Measurements from ENCODE around the gene HSPE1.
"Not testable (repeated sequence)": the region's sequence is repeated elsewhere in the genome, so short reads cannot be mapped to it uniquely, and the experiment has no call there.

The HSPE1 gene

DNA sequence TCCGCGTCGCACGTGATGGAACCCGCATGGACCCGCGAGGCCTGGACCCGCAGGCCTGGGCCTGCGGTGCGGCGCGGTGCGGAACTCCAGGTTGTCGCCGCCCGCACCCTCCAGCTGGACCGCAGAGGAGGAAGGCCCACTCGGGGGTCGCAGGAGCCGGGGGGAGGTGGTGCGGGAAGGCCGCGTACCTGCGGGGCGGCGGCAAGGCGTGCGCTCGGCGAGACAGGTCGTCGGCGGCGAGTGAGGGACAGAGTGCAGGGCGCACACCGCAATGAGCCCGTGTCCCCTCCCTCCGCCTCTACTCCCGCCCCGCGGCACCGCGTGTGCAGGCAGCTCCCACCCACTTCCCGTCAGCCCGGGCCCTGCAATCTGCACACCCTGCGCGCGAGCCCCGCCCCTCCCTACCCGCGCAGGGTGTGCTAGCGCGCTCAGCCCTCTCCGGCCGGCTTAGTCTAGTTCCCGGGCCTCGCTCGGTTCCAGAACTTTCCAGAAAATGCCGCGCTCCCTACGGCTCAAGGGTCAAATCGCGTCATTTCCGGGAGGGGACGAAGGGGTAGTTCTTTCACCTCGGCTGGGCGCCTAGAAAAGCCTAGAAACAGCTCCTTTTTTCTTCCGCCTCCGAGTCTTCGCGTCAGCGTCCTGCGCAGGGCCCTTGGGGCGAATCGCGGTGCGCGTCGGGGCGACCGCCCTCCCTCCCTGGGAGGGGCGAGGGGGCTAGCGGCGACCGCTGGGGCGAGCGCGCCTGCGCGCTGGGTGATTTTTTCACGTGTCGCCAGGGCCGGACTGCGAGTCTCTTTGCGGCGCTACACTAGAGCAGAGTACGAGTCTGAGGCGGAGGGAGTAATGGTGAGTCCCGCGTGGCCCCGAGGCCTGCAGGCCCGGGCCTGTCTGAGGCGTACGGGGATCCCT, at the start of gene HSPE1, which contains the start of gene HSPD1:
TSS of gene HSPE1 (plus strand) at position 786 of the 909 bp plus-strand sequence. CDS start at position 844, 58 bp downstream.
TSS of gene HSPD1 (minus strand) at position 247 of the 909 bp plus-strand sequence. CDS start 992 bp downstream, outside the sequence.
- DNase-seq: peak; percentile 98

DNA sequence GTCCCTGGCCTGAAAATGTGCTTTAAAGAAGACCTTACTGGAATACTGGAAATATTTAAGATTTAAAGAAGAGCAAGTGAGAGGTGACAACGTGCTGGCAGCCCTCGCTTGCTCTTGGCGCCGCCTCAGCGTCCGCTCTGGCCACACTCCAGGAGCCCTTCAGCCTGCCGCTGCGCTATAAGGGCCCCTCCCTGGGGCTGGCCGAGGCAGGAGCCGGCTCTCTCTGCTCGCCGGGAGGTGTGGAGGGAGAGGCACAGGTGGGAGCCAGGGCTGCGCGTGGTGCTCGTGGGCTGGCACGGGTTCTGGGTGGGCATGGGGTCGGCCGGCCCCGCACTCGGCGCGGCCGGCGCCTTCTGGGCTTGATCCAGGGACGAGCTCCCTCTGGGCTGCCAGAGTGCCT, 49.7 kb upstream of the HSPE1 start:
- DNase-seq: no peak

DNA sequence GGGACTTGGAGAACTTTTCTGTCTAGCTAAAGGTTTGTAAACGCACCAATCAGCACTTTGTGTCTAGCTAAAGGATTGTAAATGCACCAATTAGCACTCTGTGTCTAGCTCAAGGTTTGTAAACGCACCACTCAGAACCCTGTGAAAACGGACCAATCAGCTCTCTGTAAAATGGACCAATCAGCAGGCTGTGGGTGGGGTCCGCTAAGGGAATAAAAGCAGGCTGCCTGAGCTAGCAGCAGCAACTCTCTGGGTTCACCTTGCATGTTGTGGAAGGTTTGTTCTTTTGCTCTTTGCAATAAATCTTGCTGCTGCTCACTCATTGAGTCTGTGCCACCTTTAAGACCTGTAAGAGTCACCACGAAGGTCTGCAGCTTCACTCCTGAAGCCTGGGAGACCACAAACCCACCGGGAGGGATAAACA, 49.2 kb upstream of the HSPE1 start:
- DNase-seq: not testable (repeated sequence)

DNA sequence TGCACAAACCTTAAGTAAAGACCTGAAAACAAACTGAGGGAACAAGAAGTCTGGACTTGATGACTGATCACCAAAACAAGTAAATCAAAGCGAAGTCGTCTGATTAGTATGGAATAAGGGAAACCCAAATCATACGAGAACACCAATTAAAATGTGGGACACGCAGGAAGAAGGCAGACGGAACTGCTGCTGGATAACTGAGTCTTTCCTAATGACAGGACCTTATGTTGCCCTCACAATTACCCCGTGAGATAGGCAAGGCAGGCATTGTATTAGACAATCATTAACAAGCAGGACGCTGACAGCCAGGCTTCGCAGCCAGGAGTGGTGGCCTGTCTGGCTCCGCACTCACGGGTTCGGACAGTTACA, 47.4 kb upstream of the HSPE1 start:
- no peak for DNase-seq

DNA sequence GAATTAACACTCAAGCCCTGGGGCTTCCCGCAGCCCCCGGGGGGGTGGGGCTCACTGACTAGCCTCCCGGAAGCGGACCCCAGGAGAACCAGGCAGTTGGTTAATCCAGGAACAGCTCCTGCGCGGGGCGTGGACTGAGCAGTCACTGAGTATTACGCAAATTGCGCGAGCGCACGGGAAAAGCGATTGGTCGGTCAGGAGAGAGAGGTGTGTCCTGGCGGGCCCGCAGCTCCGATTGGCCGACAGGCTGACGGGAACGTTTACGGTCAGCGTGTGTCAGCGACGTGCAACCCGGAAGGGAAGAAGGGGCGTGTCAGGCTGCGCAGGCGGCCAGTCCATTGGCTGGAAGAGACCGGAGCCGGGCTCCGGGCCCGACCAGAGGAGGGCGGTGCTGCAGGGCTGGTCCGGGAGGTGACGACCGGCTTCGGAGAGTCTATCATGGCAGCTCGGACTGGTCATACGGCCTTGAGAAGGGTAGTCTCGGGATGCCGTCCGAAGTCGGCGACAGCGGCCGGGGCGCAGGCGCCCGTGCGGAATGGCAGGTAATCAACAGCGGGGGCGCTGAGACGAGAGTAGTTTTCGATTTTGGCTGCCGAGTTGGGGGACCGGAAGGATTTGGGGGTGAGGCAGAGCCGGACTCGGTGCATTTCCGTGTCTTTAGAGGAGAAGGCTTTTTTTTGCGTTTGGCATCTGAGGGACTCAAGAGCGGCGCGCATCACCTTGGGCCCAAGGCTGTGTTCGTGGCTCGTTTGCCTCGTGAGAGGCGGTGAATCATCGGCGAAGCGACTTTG, 46.9 kb upstream of the HSPE1 start, which contains the start of gene COQ10B:
TSS of gene COQ10B (plus strand) at position 430 of the 791 bp plus-strand sequence. CDS start at position 439, 9 bp downstream.
- DNase-seq: peak; percentile 97

DNA sequence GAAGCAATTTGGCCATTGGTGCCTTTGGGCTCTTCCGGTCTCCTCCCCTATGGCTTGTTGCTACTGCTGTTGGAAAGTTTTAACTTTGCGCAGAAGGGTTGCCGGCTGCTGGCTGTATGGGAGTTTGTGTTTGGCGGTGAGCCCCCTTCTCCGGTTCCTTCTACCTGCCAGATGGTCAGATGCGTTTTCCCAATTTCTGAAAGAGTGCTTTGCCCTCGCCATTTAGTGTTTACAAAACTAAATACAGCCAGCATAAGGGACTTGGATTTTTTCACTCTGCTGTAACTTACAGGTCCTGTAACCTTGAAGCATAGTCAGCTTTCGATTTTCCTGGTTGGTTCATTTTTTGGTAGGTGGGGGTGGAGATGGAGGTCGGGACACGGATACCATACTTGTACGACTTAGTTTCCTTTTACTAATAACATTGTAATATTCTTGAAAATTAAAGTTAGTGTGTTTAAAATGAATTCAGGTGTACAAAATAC, 46.2 kb upstream of the HSPE1 start:
- no peak for DNase-seq

DNA sequence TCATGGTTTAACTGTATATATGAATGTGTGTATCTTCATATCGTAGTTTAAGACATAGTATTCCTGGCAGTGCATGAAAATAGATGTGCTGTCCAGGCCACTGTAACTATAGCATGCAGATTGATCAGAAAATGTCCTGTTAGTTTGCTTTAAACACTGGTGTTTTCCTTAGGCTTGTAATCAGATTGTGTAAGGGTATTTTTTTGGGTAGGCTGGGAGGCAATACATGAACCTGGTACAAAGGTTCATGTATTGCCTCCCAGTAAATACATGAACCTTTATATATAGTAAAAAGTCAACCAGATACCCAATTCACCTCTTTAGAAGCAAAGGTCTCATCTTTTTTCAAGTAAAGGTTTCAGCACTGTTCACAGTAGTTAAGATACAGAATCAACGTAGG, 45.3 kb upstream of the HSPE1 start:
- DNase-seq: no peak

DNA sequence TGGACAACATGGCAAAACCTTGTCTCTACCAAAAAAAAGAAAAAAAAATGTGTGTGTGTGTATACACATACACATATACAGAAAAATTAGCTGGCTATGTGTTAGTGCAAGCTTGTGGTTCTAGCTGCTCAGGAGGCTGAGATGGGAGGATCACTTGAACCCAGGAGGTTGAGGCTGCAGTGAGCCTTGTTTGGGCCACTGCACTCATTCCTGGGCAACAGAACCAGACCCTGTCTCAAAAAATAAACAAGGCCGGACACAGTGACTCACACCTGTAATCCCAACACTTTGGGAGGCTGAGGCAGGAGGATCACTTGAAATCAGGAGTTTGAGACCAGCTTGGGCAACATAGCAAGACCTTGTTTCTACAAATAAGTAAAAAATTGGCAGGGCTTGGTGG, 44.8 kb upstream of the HSPE1 start:
- DNase-seq: no peak

DNA sequence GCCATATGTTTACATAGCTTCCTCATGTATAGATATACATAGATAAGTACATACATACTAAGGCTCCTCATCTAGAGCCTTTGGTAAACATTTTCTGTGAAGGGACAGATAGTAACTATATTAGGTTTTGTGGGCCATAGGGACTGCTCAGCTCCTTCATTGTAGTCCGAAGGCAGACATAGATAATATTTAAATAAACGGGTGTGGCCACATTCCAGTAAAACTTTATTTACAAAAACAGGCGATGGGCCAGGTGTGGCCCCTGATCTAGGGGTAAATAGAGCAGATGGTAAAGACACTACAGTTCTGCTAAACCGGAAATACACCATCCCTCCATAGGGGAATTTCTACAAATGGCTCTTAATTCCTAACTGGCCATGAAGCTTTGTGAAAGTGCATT, 39.5 kb upstream of the HSPE1 start:
- DNase-seq: no peak

DNA sequence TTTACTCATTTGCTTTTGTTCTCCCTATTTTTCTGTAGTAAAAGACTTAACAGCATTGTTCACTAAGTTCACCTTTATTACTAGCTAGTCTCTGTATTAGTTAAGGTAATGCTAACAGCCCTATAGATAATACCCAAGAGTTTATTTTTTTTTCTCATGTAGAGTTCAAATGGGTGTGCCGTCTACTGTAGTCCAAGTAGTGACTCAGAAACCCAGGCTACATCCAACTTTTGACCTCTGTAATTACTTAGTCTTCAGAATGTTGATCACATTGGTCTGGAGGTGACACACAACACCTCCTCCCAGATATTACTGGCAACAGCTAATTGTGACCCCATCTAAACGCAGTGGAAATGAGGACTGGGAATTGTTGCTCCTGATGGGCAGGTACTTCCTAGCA, 39.1 kb upstream of the HSPE1 start:
- DNase-seq: no peak

DNA sequence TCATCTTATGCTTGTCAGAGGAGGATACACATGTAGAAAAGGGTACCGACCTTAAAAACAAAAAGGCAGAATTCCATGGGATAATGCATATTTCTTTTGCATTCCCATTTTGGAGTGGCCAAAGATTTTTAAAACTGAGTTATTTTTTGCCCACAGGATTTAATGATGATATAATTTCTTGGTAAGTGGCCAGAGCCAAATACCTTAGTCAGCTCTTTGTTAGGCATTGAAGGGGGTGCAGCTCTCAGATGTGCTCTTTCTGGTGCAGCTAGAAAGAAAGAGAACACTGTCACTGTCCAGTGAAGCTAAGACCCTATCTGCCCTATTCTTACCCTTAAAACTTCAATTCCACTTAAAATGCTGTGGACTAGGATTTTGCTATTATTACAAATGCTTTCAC, 36.0 kb upstream of the HSPE1 start:
- DNase-seq: no peak

DNA sequence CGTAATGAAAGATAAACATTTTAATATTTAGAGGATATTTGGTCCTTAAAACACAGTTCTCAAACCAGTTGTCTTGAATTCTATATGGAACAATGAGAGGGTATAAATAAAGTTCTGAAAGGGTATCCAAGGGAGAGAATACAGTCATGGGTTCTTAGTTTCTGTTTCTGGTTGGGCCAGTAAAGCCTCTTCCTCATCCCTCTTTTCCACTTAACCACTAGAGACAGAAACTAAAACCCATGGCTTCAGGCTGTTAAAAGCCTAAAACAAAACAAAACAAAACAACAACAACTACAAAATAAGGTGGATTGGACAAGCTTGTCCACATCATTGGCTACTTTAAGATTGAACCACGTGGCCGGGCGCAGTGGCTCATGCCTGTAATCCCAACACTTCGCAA, 28.0 kb upstream of the HSPE1 start:
- DNase-seq: no peak

DNA sequence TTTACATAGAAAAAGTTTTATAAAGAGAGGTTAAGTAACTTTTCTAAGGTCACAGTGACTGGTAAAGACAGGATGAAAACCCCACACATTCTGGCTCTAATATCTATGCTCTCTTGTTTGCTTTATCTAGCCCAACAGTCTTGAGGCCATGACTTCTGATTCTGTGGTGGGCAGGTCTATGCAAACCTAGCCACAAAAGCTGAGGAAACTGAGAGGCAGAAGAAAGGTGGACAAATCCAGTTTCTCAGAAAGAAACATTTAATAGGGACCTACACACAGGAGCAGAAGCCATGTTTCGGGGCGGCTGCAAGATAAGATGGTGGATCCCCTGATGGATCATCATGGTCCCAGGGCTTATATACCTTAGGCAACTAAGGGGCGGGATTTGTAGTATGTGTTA, 22.4 kb upstream of the HSPE1 start:
- no peak for DNase-seq

DNA sequence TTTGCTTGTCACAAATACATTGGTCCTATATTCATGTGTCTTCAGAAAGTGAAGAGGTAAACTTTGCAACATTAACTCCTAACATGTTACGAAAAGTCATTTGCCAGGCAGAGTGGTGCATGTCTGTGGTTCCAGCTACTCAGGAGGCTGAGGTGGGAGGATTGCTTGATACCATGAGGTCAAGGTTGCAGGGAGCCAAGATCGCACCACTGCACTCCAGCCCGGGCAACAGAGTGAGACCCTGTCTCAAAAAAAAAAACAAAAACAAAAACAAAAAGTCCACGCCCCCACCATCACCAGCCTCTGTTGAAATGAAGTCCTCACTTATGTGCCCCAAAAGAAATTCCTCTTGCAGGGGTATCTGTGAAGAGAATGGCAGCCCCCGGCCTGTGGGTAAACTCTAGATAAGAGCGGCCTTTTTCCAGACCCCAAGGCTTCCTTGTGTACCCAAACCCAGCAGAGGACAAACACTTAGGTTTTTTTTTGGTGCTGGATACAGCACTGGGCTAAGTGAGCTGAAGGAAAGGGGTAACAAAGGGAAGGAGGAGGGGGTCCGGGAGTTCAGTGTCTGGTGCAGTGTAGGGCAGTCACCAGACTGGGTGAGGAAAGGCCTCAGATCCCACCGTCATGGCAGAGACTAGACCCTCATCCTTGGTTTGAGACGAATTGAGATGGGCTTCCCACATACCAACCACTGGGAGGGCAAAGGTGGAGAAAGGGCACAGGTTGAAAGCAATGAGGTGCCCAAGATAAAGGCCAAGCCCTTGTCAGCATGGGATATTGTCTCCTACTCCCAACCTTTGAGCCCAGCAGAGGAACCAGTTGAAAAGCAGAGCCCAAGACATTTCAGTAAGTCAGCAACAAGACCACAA, 19.8 kb upstream of the HSPE1 start:
- DNase-seq: no peak

DNA sequence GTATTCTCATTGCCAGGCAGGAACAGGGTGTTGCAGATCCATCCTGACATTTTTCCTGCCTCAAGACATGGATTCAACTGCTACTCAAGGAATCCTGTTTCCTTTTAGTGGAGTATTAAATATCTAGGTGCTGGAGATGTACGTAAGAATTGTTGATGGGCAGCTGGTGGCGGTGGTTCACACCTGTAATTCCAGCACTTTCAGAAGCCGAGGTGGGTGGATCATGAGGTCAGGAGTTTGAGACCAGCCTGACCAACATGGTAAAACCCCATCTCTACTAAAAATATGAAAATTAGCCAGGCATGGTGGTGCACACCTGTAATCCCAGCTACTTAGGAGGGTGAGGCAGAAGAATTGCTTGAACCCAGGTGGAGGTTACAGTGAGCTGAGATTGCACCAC, 15.9 kb upstream of the HSPE1 start:
- DNase-seq: not testable (repeated sequence)

DNA sequence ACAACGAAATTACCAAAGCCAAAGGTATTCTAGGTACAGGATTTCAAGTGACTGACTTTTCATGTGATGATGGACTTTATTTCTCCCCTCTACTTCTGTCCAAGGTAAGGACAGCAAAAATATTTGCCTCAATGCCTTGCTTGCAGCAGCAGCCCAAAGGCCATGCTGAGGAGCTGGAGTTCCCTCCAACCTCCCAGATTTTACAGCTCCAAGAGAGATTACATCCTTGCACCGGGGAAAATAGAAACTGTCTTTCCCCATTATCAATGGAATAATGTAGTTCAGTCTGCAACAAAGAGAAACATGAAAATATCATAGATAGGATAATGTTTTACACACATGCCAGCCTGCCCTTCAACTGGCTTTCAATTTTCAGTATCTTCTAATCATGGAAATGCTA, 14.0 kb upstream of the HSPE1 start:
- DNase-seq: no peak

DNA sequence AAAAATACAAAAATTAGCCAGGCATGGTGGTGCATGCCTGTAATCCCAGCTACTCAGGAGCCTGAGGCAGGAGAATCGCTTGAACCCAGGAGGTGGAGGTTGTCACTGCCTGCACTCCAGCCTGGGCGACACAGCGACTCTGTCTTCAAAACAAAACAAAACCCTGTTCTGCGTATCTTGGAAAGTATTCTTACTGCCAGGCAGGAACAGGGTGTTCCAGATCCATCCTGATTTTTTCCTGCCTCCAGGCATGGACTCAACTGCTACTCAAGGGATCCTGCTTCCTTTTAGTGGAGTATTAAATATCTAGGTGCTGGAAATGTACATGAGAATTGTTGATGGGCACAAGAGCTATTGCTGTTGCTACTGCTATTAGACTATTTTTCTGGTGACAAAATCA, 12.8 kb upstream of the HSPE1 start:
- DNase-seq: no peak

DNA sequence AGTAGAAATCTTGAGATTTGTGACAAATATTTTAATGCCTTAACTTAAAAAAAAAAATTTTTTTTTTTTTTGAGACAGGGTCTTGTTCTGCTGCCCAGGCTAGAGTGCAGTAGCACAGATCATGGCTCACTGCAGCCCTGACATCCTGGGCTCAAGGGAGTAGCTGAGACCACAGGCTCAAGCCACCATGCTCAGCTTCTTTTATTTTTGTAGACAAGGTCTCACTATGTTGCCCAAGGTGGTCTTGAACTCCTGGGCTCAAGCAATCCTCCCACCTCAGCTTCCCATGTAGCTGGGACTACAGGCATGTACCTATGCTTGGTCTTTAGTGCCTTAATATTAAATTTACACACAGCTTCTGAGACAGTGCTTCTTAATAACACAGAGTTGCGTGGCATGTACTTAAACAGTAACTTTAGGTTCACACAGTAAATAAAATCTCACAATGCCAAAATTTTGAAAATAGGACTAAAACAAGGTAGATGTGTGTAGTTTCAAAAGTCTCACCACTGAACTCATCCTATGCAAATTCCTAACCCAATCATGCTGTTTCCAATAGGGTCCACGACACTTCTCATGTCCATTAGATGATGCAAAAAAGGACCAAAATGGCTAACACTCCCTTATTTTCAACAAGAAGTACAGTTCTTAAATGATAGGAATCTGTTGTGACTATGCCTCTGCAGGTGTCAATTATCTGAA, 4.6 kb upstream of the HSPE1 start:
- DNase-seq: no peak

DNA sequence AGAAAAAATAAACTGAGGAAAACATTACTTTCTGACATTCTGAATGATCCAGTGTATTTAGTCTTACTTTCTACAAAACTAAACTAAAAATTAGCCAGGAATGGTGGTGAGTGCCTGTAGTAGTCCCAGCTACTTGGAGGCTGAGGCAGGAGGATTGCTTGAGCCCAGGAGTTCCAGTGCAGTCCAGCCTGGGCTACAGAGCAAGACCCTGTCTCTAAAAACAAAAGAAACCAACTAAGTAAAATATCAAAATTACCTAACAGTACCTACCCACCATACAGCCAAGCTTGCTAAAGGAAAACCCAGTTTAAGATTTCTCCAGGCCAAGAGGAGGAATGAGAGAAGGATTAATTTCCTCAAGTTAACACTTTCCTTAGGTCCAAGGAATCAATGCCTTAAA, 3.5 kb upstream of the HSPE1 start:
- DNase-seq: no peak

DNA sequence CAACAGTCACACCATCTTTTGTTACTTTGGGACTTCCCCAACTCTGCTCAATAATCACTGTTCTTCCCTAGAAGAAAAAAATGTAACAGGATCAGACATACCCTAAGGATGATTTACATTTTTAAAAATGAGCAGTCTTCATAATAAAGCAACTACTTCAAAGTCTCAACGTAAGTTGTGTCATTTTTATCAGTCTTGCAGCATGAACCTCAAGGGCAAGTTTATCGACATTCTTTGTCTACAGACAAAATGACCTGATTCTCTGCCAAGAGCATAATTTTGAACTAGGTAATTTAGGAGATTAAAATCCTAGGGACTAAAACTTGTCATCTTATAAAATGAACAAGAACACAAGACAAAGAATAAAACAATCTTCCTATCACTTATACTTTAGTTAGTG, 2.9 kb upstream of the HSPE1 start:
- DNase-seq: no peak

DNA sequence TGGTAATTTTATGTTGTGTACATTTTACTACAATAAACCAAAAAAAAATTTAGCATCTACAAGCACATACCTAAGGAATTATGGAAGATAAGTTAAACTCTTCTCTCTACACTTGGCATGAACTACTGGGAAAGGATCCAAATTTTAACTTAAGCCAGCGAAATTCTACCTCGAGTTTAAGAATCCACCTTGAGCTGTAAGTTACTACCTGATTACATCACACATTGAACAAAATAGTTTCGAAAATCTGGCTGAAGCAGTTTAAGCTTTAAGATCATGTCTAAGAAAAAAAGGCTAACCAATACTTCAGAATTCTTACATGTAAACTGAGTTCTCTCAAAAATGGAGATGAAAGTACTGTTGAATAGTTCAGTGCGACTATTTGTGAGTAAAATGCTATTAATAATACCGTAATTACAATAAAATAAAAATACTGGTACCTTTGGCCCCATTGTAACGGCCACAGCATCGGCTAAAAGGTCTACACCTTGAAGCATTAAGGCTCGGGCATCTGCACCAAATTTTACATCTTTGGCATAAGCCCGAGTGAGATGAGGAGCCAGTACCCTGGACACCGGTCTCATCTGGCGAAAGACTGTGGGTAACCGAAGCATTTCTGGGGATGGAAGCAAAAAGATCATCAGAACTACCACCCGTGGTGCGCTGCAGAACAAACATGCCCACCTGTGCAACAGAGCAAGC, 1.8 kb upstream of the HSPE1 start:
- no peak for DNase-seq
